ENCODE measurements around the gene SUGT1.

The SUGT1 gene

DNA sequence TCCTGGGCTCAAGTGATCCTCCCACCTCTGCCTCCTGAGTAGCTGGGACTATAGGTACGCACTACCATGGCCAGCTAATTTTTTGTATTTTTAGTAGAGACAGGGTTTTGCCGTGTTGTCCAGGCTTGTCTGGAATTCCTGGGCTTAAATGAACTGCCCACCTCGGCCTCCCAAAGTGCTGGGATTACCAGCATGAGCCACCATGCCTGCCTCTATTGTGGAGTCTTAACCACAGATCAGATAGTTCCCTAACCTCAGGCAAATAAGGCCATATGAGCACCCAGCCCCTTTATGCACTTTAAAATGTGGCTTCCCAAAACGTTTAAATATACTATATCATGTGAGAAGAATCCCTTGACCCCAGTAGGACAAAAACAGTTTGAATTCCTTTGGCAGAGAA is 70.5 kb downstream of the SUGT1 start:
- no peak for DNase-seq (ENCODE audit: low read depth, low spot score)
- Histone ChIP-seq H3K4me3 (ENCODE audit: insufficient read length, low read depth) (no peak overlapping the region), H3K4me1 (ENCODE audit: insufficient read depth, insufficient read length) (no peaks in the 10 kb centered on the region), H3K9me3 (ENCODE audit: insufficient read depth, low read length) (no peaks in the 10 kb centered on the region), H3K9ac (ENCODE audit: insufficient read length, low read depth) (no peak overlapping the region), H3K27me3 (ENCODE audit: insufficient read depth, insufficient read length) (no peaks in the 10 kb centered on the region), H3K36me3 (ENCODE audit: insufficient read depth, insufficient read length, low read length) (no peaks in the 10 kb centered on the region)
- TF ChIP-seq SUZ12 (IDR thresholded peaks at IDR 0.05; ENCODE audit: extremely low read depth, insufficient read depth, insufficient read length) = no peak
- no peak for TF ChIP-seq YY1 (IDR thresholded peaks at IDR 0.05; ENCODE audit: insufficient read depth, insufficient read length)
- no peak for TF ChIP-seq ZNF274 (IDR thresholded peaks at IDR 0.05; ENCODE audit: low read depth, low read length)

DNA sequence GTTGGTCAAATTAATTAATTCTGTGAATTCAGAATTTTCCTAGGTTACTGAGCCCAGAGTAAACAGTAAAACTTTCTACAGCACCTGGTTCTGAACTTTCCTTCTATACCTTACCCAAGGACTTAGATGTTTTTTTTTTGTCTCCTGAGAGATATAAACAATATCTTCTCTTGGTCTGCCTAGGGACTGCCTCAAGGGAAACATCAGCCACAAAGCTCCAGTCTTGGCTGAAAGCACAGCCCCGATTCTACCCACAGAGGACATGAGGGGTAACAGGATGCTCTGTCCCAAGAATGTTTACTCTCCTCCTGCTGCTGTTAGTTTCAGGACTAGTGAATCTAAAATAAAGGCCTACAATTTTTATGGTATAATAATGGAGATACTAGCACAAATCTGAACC is 72.7 kb downstream of the SUGT1 start:
- Histone ChIP-seq H3K27me3 (ENCODE audit: insufficient read depth, insufficient read length) (no peaks in the 10 kb centered on the region), H3K4me1 (ENCODE audit: insufficient read depth, insufficient read length) (no peaks in the 10 kb centered on the region), H3K9ac (ENCODE audit: insufficient read length, low read depth) (no peak overlapping the region), H3K9me3 (ENCODE audit: insufficient read depth, low read length) (no peaks in the 10 kb centered on the region), H3K4me3 (ENCODE audit: insufficient read length, low read depth) (no peak overlapping the region), H3K36me3 (ENCODE audit: insufficient read depth, insufficient read length, low read length) (no peaks in the 10 kb centered on the region)
- TF ChIP-seq SUZ12 (IDR thresholded peaks at IDR 0.05; ENCODE audit: extremely low read depth, insufficient read depth, insufficient read length) (no peak), YY1 (IDR thresholded peaks at IDR 0.05; ENCODE audit: insufficient read depth, insufficient read length) (no peak), ZNF274 (IDR thresholded peaks at IDR 0.05; ENCODE audit: low read depth, low read length) (no peak)
- no peak for DNase-seq (ENCODE audit: low read depth, low spot score)

DNA sequence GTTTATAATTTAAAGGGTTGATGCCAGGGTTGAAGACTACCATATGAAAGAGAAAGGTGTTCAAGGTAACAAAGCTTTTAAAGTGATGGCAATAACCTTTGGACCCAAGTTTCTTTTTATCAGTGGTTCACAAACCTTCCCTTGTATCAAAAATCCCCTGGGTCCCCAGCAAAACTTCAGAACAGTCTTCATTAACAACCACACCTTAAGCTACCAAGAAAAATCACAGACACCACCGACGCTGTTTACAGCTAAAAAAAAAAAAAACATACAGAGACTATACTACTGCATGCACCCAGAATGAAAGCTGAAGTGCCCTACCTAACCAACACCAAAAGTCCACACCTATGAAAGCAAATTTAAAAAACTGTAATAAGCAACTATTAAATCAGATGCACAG is 73.6 kb downstream of the SUGT1 start:
- Histone ChIP-seq H3K9ac (ENCODE audit: insufficient read length, low read depth) (no peak overlapping the region), H3K36me3 (ENCODE audit: insufficient read depth, insufficient read length, low read length) (no peaks in the 10 kb centered on the region), H3K9me3 (ENCODE audit: insufficient read depth, low read length) (no peaks in the 10 kb centered on the region), H3K4me1 (ENCODE audit: insufficient read depth, insufficient read length) (no peaks in the 10 kb centered on the region), H3K4me3 (ENCODE audit: insufficient read length, low read depth) (no peak overlapping the region), H3K27me3 (ENCODE audit: insufficient read depth, insufficient read length) (no peaks in the 10 kb centered on the region)
- DNase-seq (ENCODE audit: low read depth, low spot score) = no peak
- TF ChIP-seq YY1 (IDR thresholded peaks at IDR 0.05; ENCODE audit: insufficient read depth, insufficient read length) (no peak), ZNF274 (IDR thresholded peaks at IDR 0.05; ENCODE audit: low read depth, low read length) (no peak), SUZ12 (IDR thresholded peaks at IDR 0.05; ENCODE audit: extremely low read depth, insufficient read depth, insufficient read length) (no peak)

DNA sequence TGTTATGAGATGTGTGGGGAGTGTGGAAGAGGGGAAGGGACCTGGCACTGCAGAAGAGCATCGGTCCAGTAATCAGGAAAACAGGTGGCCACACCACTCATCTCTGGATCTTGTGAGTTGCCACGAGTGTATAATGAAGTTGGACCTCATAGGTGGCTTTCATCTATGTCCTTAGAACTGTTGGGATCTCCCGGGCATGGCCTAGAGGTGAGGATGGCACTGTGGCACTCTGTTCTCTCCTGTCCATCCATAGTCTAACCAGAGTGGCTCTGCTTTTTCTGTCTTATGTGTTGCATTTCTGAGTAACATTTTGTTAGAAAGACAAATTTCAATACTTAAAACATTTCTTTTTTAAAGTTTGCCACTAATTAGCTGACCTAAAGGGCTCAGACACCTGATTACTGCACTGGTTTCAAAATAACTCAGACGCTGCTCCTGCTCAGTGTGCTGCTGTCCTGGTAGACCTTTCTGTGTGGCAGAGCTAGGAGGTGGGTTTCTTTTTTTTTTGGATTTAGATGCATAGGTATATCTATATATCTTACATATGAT is 81.5 kb downstream of the SUGT1 start:
- DNase-seq (ENCODE audit: low read depth, low spot score) = no peak
- Histone ChIP-seq H3K4me1 (ENCODE audit: insufficient read depth, insufficient read length) (no peaks in the 10 kb centered on the region), H3K27me3 (ENCODE audit: insufficient read depth, insufficient read length) (no peaks in the 10 kb centered on the region), H3K9me3 (ENCODE audit: insufficient read depth, low read length) (no peaks in the 10 kb centered on the region), H3K36me3 (ENCODE audit: insufficient read depth, insufficient read length, low read length) (no peaks in the 10 kb centered on the region), H3K9ac (ENCODE audit: insufficient read length, low read depth) (no peak overlapping the region), H3K4me3 (ENCODE audit: insufficient read length, low read depth) (no peak overlapping the region)
- no peak for TF ChIP-seq SUZ12 (IDR thresholded peaks at IDR 0.05; ENCODE audit: extremely low read depth, insufficient read depth, insufficient read length)
- TF ChIP-seq YY1 (IDR thresholded peaks at IDR 0.05; ENCODE audit: insufficient read depth, insufficient read length) = no peak
- TF ChIP-seq ZNF274 (IDR thresholded peaks at IDR 0.05; ENCODE audit: low read depth, low read length) = no peak

DNA sequence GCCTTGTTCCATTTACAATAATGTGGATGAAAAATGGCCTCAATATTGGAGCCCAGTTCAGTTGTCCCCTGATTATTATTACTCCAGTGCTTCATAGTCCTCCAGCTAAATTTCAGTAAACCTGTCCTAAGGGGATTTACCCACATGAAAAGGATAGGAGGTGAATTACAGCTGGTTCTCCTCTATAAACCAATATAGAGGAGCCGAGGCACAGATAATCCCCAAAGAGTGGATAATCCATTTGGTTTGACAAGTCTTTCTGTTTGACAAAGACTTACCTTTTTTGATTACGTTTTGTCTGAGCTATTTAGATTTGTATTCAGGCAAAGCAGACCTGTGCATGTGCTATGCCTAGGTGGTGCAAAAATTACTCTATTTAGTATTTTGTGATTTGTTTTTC is 84.3 kb downstream of the SUGT1 start:
- Histone ChIP-seq H3K4me3 (ENCODE audit: insufficient read length, low read depth) (no peak overlapping the region), H3K9ac (ENCODE audit: insufficient read length, low read depth) (no peak overlapping the region), H3K36me3 (ENCODE audit: insufficient read depth, insufficient read length, low read length) (no peaks in the 10 kb centered on the region), H3K4me1 (ENCODE audit: insufficient read depth, insufficient read length) (no peaks in the 10 kb centered on the region), H3K9me3 (ENCODE audit: insufficient read depth, low read length) (no peaks in the 10 kb centered on the region), H3K27me3 (ENCODE audit: insufficient read depth, insufficient read length) (no peaks in the 10 kb centered on the region)
- no peak for DNase-seq (ENCODE audit: low read depth, low spot score)
- TF ChIP-seq ZNF274 (IDR thresholded peaks at IDR 0.05; ENCODE audit: low read depth, low read length) (no peak), YY1 (IDR thresholded peaks at IDR 0.05; ENCODE audit: insufficient read depth, insufficient read length) (no peak), SUZ12 (IDR thresholded peaks at IDR 0.05; ENCODE audit: extremely low read depth, insufficient read depth, insufficient read length) (no peak)

DNA sequence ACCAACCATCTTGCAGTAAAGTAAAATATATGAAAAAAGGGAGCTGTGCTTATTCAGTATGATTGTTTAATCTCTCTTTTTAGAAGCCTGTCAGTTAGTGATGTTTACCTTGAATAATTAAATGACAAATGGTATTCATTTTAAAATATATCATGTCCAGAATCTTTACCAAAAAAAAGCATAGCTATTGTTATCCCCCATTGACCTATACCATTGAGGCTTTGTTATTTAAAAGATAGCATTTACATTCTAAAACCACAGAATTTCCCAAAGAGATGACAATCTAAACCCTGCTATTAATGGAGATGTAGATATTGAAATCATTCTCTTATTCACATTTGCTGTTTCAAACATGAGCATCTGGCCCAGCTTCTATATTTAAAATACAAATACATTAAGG is 84.8 kb downstream of the SUGT1 start:
- H3K9me3 ChIP-seq (ENCODE audit: insufficient read depth, low read length) = no peaks in the 10 kb centered on the region
- no peak for DNase-seq (ENCODE audit: low read depth, low spot score)
- no peak overlapping the region for H3K9ac ChIP-seq (ENCODE audit: insufficient read length, low read depth)
- H3K36me3 ChIP-seq (ENCODE audit: insufficient read depth, insufficient read length, low read length) = no peaks in the 10 kb centered on the region
- H3K4me3 ChIP-seq (ENCODE audit: insufficient read length, low read depth) = no peak overlapping the region
- no peaks in the 10 kb centered on the region for H3K4me1 ChIP-seq (ENCODE audit: insufficient read depth, insufficient read length)
- no peaks in the 10 kb centered on the region for H3K27me3 ChIP-seq (ENCODE audit: insufficient read depth, insufficient read length)
- TF ChIP-seq SUZ12 (IDR thresholded peaks at IDR 0.05; ENCODE audit: extremely low read depth, insufficient read depth, insufficient read length) = no peak
- TF ChIP-seq ZNF274 (IDR thresholded peaks at IDR 0.05; ENCODE audit: low read depth, low read length) = no peak

DNA sequence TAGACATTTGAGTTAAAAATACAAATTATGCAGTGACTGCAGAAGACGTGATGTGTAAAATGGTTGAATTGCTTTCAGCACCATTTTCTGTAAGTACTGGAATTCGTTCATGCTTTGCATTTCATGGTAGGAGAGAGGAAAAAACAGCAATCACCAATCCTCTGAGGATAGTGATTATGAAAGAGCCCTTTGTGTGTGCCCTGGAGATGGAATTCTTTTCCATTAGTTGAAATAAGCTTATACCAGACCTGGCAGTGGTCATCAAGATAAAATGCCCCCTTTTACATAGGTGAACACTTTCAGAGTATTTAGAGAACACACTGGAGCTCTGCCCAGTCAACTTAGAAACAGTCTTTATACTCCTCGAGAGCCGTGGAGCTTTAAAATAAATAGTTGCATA is 85.3 kb downstream of the SUGT1 start:
- no peak for DNase-seq (ENCODE audit: low read depth, low spot score)
- no peaks in the 10 kb centered on the region for H3K27me3 ChIP-seq (ENCODE audit: insufficient read depth, insufficient read length)

More for the DNA sequence above, 85.3 kb downstream of the SUGT1 start:
- H3K4me1 ChIP-seq (ENCODE audit: insufficient read depth, insufficient read length) = no peaks in the 10 kb centered on the region
- TF ChIP-seq ZNF274 (IDR thresholded peaks at IDR 0.05; ENCODE audit: low read depth, low read length) = no peak
- no peak for TF ChIP-seq YY1 (IDR thresholded peaks at IDR 0.05; ENCODE audit: insufficient read depth, insufficient read length)
- no peak for TF ChIP-seq SUZ12 (IDR thresholded peaks at IDR 0.05; ENCODE audit: extremely low read depth, insufficient read depth, insufficient read length)
- no peaks in the 10 kb centered on the region for H3K36me3 ChIP-seq (ENCODE audit: insufficient read depth, insufficient read length, low read length)
- H3K9me3 ChIP-seq (ENCODE audit: insufficient read depth, low read length) = no peaks in the 10 kb centered on the region
- no peak overlapping the region for H3K4me3 ChIP-seq (ENCODE audit: insufficient read length, low read depth)
- no peak overlapping the region for H3K9ac ChIP-seq (ENCODE audit: insufficient read length, low read depth)

Data from NT2/D1 (cell line).